Natural killer cell (primary cell): Measurements from ENCODE around the gene MBP. TPM values are rescaled to one million over a fixed set of nuclear protein-coding genes. Genes with fewer than 3 reads are reported as not detected.

Experiments
- ATAC-seq, 3 donors: fragments of 150-1000 bp in 2 of 3; fragments of 200-7000 bp in 1 of 3; cut with Tn5 transposase; 1 replicate in 1 of 3; 2 replicates in 2 of 3; pipeline ENCODE4 v1.10.0; 2021; ENCODE audit warnings: mild to moderate bottlenecking in 2 of 3, moderate library complexity in 2 of 3
- DNase-seq, 2 donors: peaks; one replicate each; pipeline versions ENCODE4 v3.0.0 to v3.0.0-alpha.2; 2013 to 2021; ENCODE audit warnings: mixed read lengths in 1 of 2
- H3K27ac ChIP-seq: one replicate; pipeline ENCODE4 v1.5.1; 2013; ENCODE audit warnings: mild to moderate bottlenecking, low read length
- H3K27me3 ChIP-seq: one replicate; pipeline ENCODE4 v1.6.1; 2013; ENCODE audit warnings: low read length; ENCODE audit not compliant: control insufficient read depth, insufficient read depth
- H3K36me3 ChIP-seq: one replicate; pipeline ENCODE4 v1.6.1; 2013; ENCODE audit warnings: low read length; ENCODE audit not compliant: control insufficient read depth, insufficient read depth
- H3K4me1 ChIP-seq: one replicate; pipeline ENCODE4 v1.6.1; 2013; ENCODE audit warnings: low read length; ENCODE audit not compliant: control insufficient read depth, insufficient read depth
- H3K4me3 ChIP-seq: one replicate; pipeline ENCODE4 v1.5.1; 2013; ENCODE audit warnings: low read length
- H3K9me3 ChIP-seq: one replicate; pipeline ENCODE4 v1.6.1; 2013; ENCODE audit warnings: low read length; ENCODE audit not compliant: control insufficient read depth, insufficient read depth
- H3K27ac Mint-ChIP-seq, 2 donors: one replicate each; pipeline ENCODE4 v1.8.0; 2022; ENCODE audit warnings: mild to moderate bottlenecking in 2 of 2, mixed read lengths in 2 of 2, moderate library complexity in 1 of 2
- H3K27me3 Mint-ChIP-seq, 2 donors: one replicate each; pipeline ENCODE4 v1.8.0; 2022; ENCODE audit warnings: low read depth in 2 of 2, mixed read lengths in 2 of 2
- H3K36me3 Mint-ChIP-seq: one replicate; pipeline ENCODE4 v1.8.0; 2022; ENCODE audit warnings: mixed read lengths
- H3K4me1 Mint-ChIP-seq, 2 donors: one replicate each; pipeline ENCODE4 v1.8.0; 2022; ENCODE audit warnings: mixed read lengths in 2 of 2
- H3K4me3 Mint-ChIP-seq: one replicate; pipeline ENCODE4 v1.8.0; 2022; ENCODE audit warnings: mild to moderate bottlenecking, moderate library complexity, mixed read lengths
- H3K9me3 Mint-ChIP-seq, 2 donors: one replicate each; pipeline ENCODE4 v1.8.0; 2022; ENCODE audit warnings: mixed read lengths in 2 of 2
- WGBS: methylation state at CpG from one replicate; pipeline ENCODE4 v1.1.7; 2013; ENCODE audit warnings: missing lambda C conversion rate; ENCODE audit not compliant: insufficient coverage; 5-methylcytosine and 5-hydroxymethylcytosine counted together
- intact Hi-C: fragments of 100-400 bp; cut with micrococcal nuclease; formaldehyde crosslinking; loops from one replicate; pipeline ENCODE4 v1.14.2; 2022
- total RNA-seq, 4 donors: library from RNA; stranded (reverse); fragments of 120-200 nt in 1 of 4; gene quantifications; one replicate each; pipeline versions ENCODE4 v1.2.3 to v1.2.4, GENCODE V29; 2013 to 2022
- TF ChIP-seq, protein P1 (sequence below): fragments of 200-600 bp; IDR thresholded peaks from one replicate; pipeline ENCODE4 v1.8.0; 2022; ENCODE audit warnings: antibody characterized with exemption

The MBP gene
- total RNA-seq, 3 donors from 2014 or later (not counting 1 experiment from before 2014, with no cell fraction given) = 183 to 344 (median 325) TPM

- TF ChIP-seq, protein P1, sequence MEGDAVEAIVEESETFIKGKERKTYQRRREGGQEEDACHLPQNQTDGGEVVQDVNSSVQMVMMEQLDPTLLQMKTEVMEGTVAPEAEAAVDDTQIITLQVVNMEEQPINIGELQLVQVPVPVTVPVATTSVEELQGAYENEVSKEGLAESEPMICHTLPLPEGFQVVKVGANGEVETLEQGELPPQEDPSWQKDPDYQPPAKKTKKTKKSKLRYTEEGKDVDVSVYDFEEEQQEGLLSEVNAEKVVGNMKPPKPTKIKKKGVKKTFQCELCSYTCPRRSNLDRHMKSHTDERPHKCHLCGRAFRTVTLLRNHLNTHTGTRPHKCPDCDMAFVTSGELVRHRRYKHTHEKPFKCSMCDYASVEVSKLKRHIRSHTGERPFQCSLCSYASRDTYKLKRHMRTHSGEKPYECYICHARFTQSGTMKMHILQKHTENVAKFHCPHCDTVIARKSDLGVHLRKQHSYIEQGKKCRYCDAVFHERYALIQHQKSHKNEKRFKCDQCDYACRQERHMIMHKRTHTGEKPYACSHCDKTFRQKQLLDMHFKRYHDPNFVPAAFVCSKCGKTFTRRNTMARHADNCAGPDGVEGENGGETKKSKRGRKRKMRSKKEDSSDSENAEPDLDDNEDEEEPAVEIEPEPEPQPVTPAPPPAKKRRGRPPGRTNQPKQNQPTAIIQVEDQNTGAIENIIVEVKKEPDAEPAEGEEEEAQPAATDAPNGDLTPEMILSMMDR = no peak
- no peak for DNase-seq
- Mint-ChIP-seq H3K4me3 (no peak overlapping the region), H3K9me3 (no peaks in the 10 kb centered on the region), H3K27ac (no peak overlapping the region), H3K4me1 (no peaks in the 10 kb centered on the region), H3K36me3 (peaks cover 8% of the 10 kb centered on the region), H3K27me3 (no peaks in the 10 kb centered on the region)
- H3K36me3 ChIP-seq = peaks cover 4% of the 10 kb centered on the region
- no peaks in the 10 kb centered on the region for H3K9me3 ChIP-seq
- intact Hi-C loops = no loop called here
- H3K4me1 ChIP-seq = no peaks in the 10 kb centered on the region
- no peak overlapping the region for H3K4me3 ChIP-seq
- H3K27me3 ChIP-seq = no peaks in the 10 kb centered on the region
- no peak for ATAC-seq
- H3K27ac ChIP-seq = no peak overlapping the region
- 95% methylated on average over 20 of the region's 20 CpGs for WGBS
Measured at GRCh38 chr18:76973520-76974266, 158.9 kb downstream of the MBP start.

GRCh38 chr18:76972846-76973519 lies 159.6 kb downstream of the MBP start:
- H3K9me3 Mint-ChIP-seq = no peaks in the 10 kb centered on the region
- intact Hi-C loops = no loop called here
- peaks cover 5% of the 10 kb centered on the region for H3K36me3 Mint-ChIP-seq
- H3K27me3 Mint-ChIP-seq = no peaks in the 10 kb centered on the region
- H3K27me3 ChIP-seq = no peaks in the 10 kb centered on the region
- H3K27ac ChIP-seq = no peak overlapping the region
- H3K27ac Mint-ChIP-seq = no peak overlapping the region
- no peak overlapping the region for H3K4me3 Mint-ChIP-seq
- H3K36me3 ChIP-seq = peaks cover 7% of the 10 kb centered on the region
- H3K4me3 ChIP-seq = no peak overlapping the region
- TF ChIP-seq, protein P1 = no peak
- H3K4me1 ChIP-seq = no peaks in the 10 kb centered on the region
- ATAC-seq = no peak
- 92% methylated on average over 10 of the region's 13 CpGs for WGBS
- DNase-seq = no peak
- no peaks in the 10 kb centered on the region for H3K9me3 ChIP-seq
- H3K4me1 Mint-ChIP-seq = no peaks in the 10 kb centered on the region

DNA sequence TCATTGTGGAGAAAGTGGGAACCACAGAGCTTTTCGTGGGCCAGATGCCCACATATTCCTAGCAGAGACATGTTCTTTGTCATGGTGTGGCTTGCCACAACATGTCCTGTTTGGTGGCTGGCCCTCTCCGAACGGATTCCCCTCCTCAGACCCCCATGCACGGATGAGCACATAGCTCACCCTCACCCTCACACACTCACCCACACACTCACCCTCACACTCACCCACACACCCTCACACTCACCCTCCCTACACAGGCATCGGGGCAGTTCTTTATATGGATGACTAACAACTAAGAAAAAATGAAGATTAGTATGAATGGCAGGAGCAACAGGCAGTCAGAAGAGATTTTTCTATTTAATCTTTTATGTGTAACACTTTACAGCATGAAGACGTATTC lies 160.3 kb downstream of the MBP start:
- H3K36me3 ChIP-seq = peaks cover 7% of the 10 kb centered on the region
- TF ChIP-seq, protein P1 = no peak
- 90% methylated on average over 4 of the region's 6 CpGs for WGBS
- H3K27ac ChIP-seq = no peak overlapping the region
- Mint-ChIP-seq H3K27ac (no peak overlapping the region), H3K9me3 (no peaks in the 10 kb centered on the region), H3K27me3 (no peaks in the 10 kb centered on the region), H3K4me1 (no peaks in the 10 kb centered on the region), H3K36me3 (peaks cover 5% of the 10 kb centered on the region), H3K4me3 (no peak overlapping the region)
- no peaks in the 10 kb centered on the region for H3K27me3 ChIP-seq
- no peaks in the 10 kb centered on the region for H3K4me1 ChIP-seq
- DNase-seq (no peak), ATAC-seq (no peak)
- H3K4me3 ChIP-seq = no peak overlapping the region
- intact Hi-C loops = no loop called here
- no peaks in the 10 kb centered on the region for H3K9me3 ChIP-seq
